Ovary (tissue), 9 donors: ENCODE results near the gene DNAJB1. TPM values are rescaled to one million over a fixed set of nuclear protein-coding genes. Genes with fewer than 3 reads are reported as not detected.
"Not testable (repeated sequence)": the region's sequence is repeated elsewhere in the genome, so short reads cannot be mapped to it uniquely, and the experiment has no call there.

ENCODE experiments used
- DNase-seq, 5 donors: peaks; one replicate each; pipeline ENCODE4 v3.0.0-alpha.2; 2019 to 2020
- H3K27ac ChIP-seq, 2 donors: fragments of 200-600 bp; one replicate each; pipeline versions ENCODE4 v1.5.1 to v1.8.0; 2019 to 2022
- H3K27me3 ChIP-seq: fragments of 200-600 bp; one replicate; pipeline ENCODE4 v1.8.0; 2022
- H3K36me3 ChIP-seq: fragments of 200-600 bp; sonication (generic); one replicate; pipeline ENCODE4 v1.5.1; 2019
- H3K4me1 ChIP-seq: one replicate; pipeline ENCODE4 v1.8.1; 2013; ENCODE audit warnings: mild to moderate bottlenecking, moderate library complexity; ENCODE audit not compliant: insufficient read depth
- H3K4me3 ChIP-seq: fragments of 200-600 bp; sonication (generic); one replicate; pipeline ENCODE4 v1.5.1; 2017
- H3K9me3 ChIP-seq, 2 donors: fragments of 200-600 bp in 1 of 2; sonication (generic) in 1 of 2; one replicate each; pipeline versions ENCODE4 v1.5.1 to v1.8.1; 2013 to 2019; ENCODE audit warnings: mild to moderate bottlenecking in 1 of 2, moderate library complexity in 1 of 2
- EP300 ChIP-seq: sonication (generic); formaldehyde crosslinking; IDR thresholded peaks from one replicate; pipeline ENCODE4 v1.6.1; 2017; ENCODE audit warnings: antibody characterized with exemption
- POLR2A ChIP-seq: fragments of 450-650 bp; IDR thresholded peaks from one replicate; pipeline ENCODE4 v1.6.1; 2017; ENCODE audit warnings: antibody characterized with exemption, mild to moderate bottlenecking, moderate library complexity
- WGBS, 3 donors: extraction: QIAGEN DNeasy Blood & Tissue Kit in 1 of 3; methylation state at CpG; one replicate each; pipeline versions ENCODE4 v1.1.5 to v1.1.7; 2013 to 2017; 5-methylcytosine and 5-hydroxymethylcytosine counted together
- intact Hi-C, 4 donors: fragments of 100-400 bp; cut with DNase I; formaldehyde crosslinking; loops; one replicate each; pipeline versions ENCODE4 v1.11.0 to v1.15.1; 2022 to 2023
- polyA plus RNA-seq, 2 donors: library from polyadenylated mRNA; stranded (reverse); fragments of 200-250 nt in 1 of 2; fragments of 350-450 nt in 1 of 2; fragmentation: Illumina TruSeq in 1 of 2; extraction: RNeasy Lipid Tissue Mini Kit (QIAGEN cat#74804) in 1 of 2; gene quantifications; one replicate each; pipeline ENCODE4 v1.2.3, GENCODE V29; 2013 to 2014
- total RNA-seq, 7 donors: library from RNA; depleted of rRNA in 2 of 7; stranded (reverse); fragments of >200 nt in 2 of 7; fragmentation: NEBNext Ultra II Directional in 3 of 7; extraction: Animal tissue kit (Norgen Biotek cat#: 25700) in 3 of 7; gene quantifications; one replicate each; pipeline versions ENCODE4 v1.1.0 to v1.2.4, GENCODE V29; 2016 to 2023
- TF ChIP-seq, protein P1 (sequence below), 3 donors: fragments of 450-650 bp in 2 of 3; fragments of 200-600 bp in 1 of 3; IDR thresholded peaks; one replicate each; pipeline versions ENCODE4 v1.5.1 to v1.8.0; 2016 to 2022; ENCODE audit warnings: antibody characterized with exemption in 3 of 3, mild to moderate bottlenecking in 1 of 3
- donor health status: DM: no; HTN: no; CAD: no; lungs with moderate emphysema.
- donor health status: DM: no; HTN: no; CAD: no.
- donor health status: Bipolar disorder and iron deficiency.
- donor health status: DM: yes; HTN: yes; CAD: no.
- donor health status: DM: no; HTN: no; CAD: no.
- donor health status: DM: yes; HTN: yes; CAD: no.

The DNAJB1 gene
- total and polyA plus RNA-seq, 9 donors: 52.4 to 151 (median 75.1) TPM

DNA sequence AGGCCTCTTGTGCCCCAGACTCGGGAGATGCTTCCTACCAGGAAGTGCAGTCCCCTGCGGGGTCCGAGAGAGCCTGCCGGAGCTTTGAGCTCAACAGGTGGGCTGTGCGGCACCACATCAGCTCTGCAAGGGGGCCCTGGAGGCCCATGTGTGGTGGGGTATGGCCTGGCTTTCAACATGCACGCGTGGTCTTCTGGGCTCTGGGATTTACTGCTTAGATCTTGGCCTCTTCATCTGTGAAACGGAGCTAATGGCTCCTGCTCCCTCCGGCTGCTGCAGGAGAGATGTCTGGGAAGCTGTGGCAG is 35.7 kb upstream of the DNAJB1 start:
- H3K27ac ChIP-seq: no peak overlapping the region
- H3K36me3 ChIP-seq: no peaks in the 10 kb centered on the region
- DNase-seq: no peak
- no peak for TF ChIP-seq POLR2A
- TF ChIP-seq, protein P1, sequence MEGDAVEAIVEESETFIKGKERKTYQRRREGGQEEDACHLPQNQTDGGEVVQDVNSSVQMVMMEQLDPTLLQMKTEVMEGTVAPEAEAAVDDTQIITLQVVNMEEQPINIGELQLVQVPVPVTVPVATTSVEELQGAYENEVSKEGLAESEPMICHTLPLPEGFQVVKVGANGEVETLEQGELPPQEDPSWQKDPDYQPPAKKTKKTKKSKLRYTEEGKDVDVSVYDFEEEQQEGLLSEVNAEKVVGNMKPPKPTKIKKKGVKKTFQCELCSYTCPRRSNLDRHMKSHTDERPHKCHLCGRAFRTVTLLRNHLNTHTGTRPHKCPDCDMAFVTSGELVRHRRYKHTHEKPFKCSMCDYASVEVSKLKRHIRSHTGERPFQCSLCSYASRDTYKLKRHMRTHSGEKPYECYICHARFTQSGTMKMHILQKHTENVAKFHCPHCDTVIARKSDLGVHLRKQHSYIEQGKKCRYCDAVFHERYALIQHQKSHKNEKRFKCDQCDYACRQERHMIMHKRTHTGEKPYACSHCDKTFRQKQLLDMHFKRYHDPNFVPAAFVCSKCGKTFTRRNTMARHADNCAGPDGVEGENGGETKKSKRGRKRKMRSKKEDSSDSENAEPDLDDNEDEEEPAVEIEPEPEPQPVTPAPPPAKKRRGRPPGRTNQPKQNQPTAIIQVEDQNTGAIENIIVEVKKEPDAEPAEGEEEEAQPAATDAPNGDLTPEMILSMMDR (IDR thresholded peaks at IDR 0.05): no peak
- TF ChIP-seq EP300: no peak
- 75 to 80% (median 75%) methylated on average over 9 of the region's 9 CpGs for WGBS, 3 donors
- no peak overlapping the region for H3K4me3 ChIP-seq
- no peaks in the 10 kb centered on the region for H3K27me3 ChIP-seq
- peaks cover 9% of the 10 kb centered on the region for H3K4me1 ChIP-seq
- intact Hi-C loops: no loop called here
- H3K9me3 ChIP-seq: no peaks in the 10 kb centered on the region

DNA sequence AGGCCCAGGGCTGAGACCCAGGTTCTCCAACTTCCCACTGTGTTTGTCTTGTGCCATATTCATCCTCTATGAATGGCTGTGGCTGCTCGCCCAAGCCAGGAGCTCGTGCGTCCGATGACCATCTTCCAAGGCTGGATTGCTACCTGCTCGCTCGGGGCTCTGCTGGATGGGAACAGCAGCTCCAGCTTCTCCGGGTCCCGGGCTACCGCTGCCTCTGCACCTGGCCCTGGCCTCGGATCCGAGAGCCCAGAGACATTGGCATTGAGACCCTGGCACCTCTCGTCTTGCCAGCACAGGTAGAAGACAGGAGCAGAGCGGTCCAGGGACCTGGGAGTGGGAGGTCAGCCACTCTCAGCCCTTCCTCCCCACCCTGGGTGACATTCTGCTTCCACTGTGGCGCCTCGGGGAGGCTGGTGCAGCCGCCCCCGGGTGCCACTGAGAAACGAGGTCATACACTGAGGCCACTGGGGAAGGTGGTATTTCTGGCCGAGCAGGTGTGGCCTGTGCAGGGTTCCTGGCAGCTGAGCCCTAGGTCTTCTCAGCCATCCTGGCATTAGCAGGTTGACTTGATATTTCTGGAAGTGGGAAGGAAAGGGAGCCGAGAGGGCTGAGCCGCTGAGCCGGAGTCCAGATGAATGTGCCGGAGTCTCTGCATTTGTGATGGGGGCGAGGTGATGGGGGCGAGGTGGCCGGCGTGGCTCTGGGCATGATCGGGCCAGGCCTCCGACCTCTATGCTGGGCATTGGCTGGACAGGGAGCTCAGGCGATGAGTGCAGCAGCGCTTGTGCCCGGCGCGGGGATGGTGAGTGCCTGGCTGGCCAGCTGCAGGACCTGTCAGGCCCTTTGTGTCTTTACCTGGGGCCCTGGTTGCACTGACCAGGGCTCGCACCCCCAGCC is 35.1 kb upstream of the DNAJB1 start:
- WGBS, 3 donors: 90 to 95% (median 91%) methylated on average over 35 of the region's 35 CpGs
- H3K36me3 ChIP-seq: no peaks in the 10 kb centered on the region
- intact Hi-C loops: no loop called here
- no peak overlapping the region for H3K27ac ChIP-seq
- no peak for DNase-seq
- H3K4me3 ChIP-seq: no peak overlapping the region
- no peaks in the 10 kb centered on the region for H3K9me3 ChIP-seq
- peaks cover 9% of the 10 kb centered on the region for H3K4me1 ChIP-seq
- no peaks in the 10 kb centered on the region for H3K27me3 ChIP-seq
- TF ChIP-seq POLR2A (no peak), EP300 (no peak)
- TF ChIP-seq, protein P1 (IDR thresholded peaks at IDR 0.05): no peak

DNA sequence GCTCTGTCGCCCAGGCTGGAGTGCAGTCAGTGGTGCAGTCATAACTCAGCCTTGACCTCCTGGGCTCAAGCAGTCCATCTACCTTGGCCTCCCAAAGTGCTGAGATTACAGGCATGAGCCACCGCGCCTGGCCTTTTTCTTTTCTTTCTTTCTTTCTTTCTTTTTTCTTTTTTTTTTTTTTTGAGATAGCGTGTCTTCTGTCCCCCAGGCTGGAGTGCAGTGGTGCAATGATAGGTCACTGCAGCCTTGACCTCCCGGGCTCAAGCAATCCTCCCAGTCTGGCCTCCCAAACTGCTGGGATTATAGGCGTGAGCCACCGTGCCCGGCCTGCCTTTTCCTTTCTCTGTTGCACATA is 33.8 kb upstream of the DNAJB1 start:
- H3K27ac ChIP-seq, H3K36me3 ChIP-seq, H3K9me3 ChIP-seq, DNase-seq, H3K4me3 ChIP-seq, H3K4me1 ChIP-seq, H3K27me3 ChIP-seq, intact Hi-C loops: not testable (repeated sequence)
- WGBS, 3 donors: 33 to 59% (median 43%) methylated on average over 8 of the region's 8 CpGs

DNA sequence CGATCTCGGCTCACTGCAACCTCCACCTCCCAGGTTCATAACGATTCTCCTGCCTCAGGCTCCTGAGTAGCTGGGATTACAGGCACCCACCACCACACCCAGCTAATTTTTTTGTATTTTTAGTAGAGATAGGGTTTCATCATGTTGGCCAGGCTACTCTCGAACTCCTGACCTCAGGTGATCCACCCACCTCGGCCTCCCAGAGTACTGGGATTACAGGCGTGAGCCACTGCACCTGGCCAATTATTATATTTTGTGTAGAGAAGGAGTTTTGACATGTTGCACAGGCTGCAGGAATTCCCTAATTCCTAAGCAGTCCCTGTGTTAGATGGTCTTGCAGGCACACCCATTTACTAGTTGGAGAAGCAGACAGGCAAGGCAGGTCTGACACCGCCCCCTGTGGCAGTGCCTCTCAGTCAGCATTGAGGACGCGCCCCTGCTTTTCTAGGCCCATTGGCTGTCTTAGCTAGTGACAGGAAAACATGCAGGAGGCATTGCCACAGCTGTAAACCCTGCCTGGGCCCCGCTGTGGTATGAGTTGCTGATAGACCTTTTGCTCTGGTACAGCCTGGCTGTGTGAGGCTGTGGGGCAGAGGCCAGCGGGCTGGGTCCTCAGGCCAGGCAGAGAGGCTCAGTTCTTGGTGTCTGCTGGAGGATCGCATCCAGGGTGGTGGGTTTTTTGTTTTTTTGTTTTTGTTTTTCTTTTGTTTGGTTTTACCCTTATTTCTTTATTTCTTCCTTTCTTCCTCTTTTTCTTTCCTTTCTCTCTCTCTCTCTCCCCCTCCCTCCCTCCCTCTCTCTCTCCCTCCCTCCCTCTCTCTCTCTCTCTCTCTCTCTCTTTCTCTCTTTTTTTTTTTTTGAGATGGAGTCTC is 33.2 kb upstream of the DNAJB1 start:
- DNase-seq, H3K27me3 ChIP-seq, intact Hi-C loops, H3K36me3 ChIP-seq, H3K4me1 ChIP-seq, H3K4me3 ChIP-seq, H3K9me3 ChIP-seq, H3K27ac ChIP-seq: not testable (repeated sequence)
- 74 to 80% (median 77%) methylated on average over 12 of the region's 12 CpGs for WGBS, 3 donors

DNA sequence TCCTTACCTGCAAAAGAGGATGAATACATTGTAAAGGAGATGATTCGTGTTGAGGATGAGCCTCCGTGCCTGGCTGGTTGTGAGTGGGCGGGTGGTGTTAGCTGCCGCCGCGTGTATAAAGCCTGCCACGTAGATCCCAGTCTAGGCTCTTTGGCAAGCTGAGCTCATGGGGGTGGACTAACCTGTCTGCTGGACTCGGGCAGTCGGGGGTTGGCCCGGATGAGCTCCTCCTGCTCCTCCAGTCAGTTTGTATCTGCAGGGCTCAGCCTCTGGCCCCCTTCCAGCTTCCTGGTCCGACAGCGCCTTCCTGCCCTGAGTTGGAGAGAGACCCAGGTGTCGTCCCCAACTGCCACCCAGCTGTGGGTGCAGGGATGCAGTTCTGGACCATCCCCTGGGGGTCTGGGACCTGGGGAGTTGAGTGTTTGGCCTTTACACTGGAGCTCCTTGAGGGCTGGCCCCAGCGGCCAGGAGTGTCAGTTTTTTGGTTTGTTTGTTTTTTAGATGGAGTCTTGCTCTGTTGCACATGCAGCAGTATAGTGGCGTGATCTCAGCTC is 32.1 kb upstream of the DNAJB1 start:
- WGBS, 3 donors: 61 to 67% (median 66%) methylated on average over 13 to 15 of the region's 15 CpGs
- no peak overlapping the region for H3K27ac ChIP-seq
- intact Hi-C loops: no loop called here
- H3K36me3 ChIP-seq: no peaks in the 10 kb centered on the region
- no peaks in the 10 kb centered on the region for H3K27me3 ChIP-seq
- no peak for DNase-seq
- no peak overlapping the region for H3K4me3 ChIP-seq
- TF ChIP-seq, protein P1 (IDR thresholded peaks at IDR 0.05): no peak
- TF ChIP-seq POLR2A (no peak), EP300 (no peak)
- H3K9me3 ChIP-seq: no peaks in the 10 kb centered on the region
- peaks cover 5% of the 10 kb centered on the region for H3K4me1 ChIP-seq
